ENCODE data around the gene DNAH6. TPM values are rescaled to one million over a fixed set of nuclear protein-coding genes. Genes with fewer than 3 reads are reported as not detected.
"Not testable (repeated sequence)": the region's sequence is repeated elsewhere in the genome, so short reads cannot be mapped to it uniquely, and the experiment has no call there.

DNAH6 gene
- total RNA-seq, 1 donor from 2014 or later: not detected

GRCh38 chr2:84494070-84494469, 22.2 kb upstream of the DNAH6 start:
- Histone ChIP-seq H3K27me3 (no peaks in the 10 kb centered on the region), H3K27ac (no peak overlapping the region), H3K4me3 (no peak overlapping the region), H3K36me3 (no peaks in the 10 kb centered on the region), H3K9me3 (no peaks in the 10 kb centered on the region), H3K4me1 (no peaks in the 10 kb centered on the region)
- no peak for TF ChIP-seq CTCF (IDR thresholded peaks at IDR 0.05)
- DNase-seq (ENCODE audit: low spot score in 2 of 2): no peak
- intact Hi-C loops (cut with DNase I): loop anchor here (2.0 to 10.0 kb wide), 3 partner anchors 141 to 433 kb away; partner anchors contain the start of gene TRABD2A

- Histone ChIP-seq H3K4me3 (no peak overlapping the region), H3K27ac (no peak overlapping the region), H3K4me1 (no peaks in the 10 kb centered on the region), H3K27me3 (no peaks in the 10 kb centered on the region), H3K9me3 (no peaks in the 10 kb centered on the region), H3K36me3 (no peaks in the 10 kb centered on the region)
- DNase-seq (ENCODE audit: low spot score in 2 of 2): no peak
- peak; percentile 39 to 60 (median 47) for TF ChIP-seq CTCF (IDR thresholded peaks at IDR 0.05)
- intact Hi-C loops (cut with DNase I): loop anchor here (2.0 to 10.0 kb wide), 3 partner anchors 139 to 431 kb away; partner anchors contain the start of gene TRABD2A
These were observed 20.7 kb upstream of the DNAH6 start for GRCh38 chr2:84495539-84496146.

- Histone ChIP-seq H3K36me3 (no peaks in the 10 kb centered on the region), H3K4me1 (no peaks in the 10 kb centered on the region), H3K4me3 (no peak overlapping the region), H3K27ac (no peak overlapping the region), H3K27me3 (no peaks in the 10 kb centered on the region), H3K9me3 (no peaks in the 10 kb centered on the region)
- intact Hi-C loops (cut with DNase I): loop anchor here (10.0 kb wide), 1 partner anchor 138 kb away; no protein-coding TSS in a partner anchor
- DNase-seq (ENCODE audit: low spot score in 2 of 2): no peak
- no peak for TF ChIP-seq CTCF (IDR thresholded peaks at IDR 0.05)
These were observed 19.9 kb upstream of the DNAH6 start for GRCh38 chr2:84496386-84496785.

- H3K36me3 ChIP-seq: no peaks in the 10 kb centered on the region
- no peaks in the 10 kb centered on the region for H3K27me3 ChIP-seq
- intact Hi-C loops (cut with DNase I): loop anchor here (10.0 kb wide), 1 partner anchor 138 kb away; no protein-coding TSS in a partner anchor
- H3K4me1 ChIP-seq: no peaks in the 10 kb centered on the region
- H3K9me3 ChIP-seq: no peaks in the 10 kb centered on the region
- DNase-seq (ENCODE audit: low spot score in 2 of 2): no peak
- TF ChIP-seq CTCF (IDR thresholded peaks at IDR 0.05): no peak
- H3K27ac ChIP-seq: no peak overlapping the region
- H3K4me3 ChIP-seq: no peak overlapping the region
These were observed 19.0 kb upstream of the DNAH6 start for GRCh38 chr2:84497285-84497684.

- Histone ChIP-seq H3K27ac (no peak overlapping the region), H3K36me3 (no peaks in the 10 kb centered on the region), H3K4me3 (no peak overlapping the region), H3K27me3 (no peaks in the 10 kb centered on the region), H3K4me1 (no peaks in the 10 kb centered on the region), H3K9me3 (no peaks in the 10 kb centered on the region)
- intact Hi-C loops (cut with DNase I): loop anchor here (10.0 kb wide), 1 partner anchor 137 kb away; no protein-coding TSS in a partner anchor
- no peak for TF ChIP-seq CTCF (IDR thresholded peaks at IDR 0.05)
- DNase-seq (ENCODE audit: low spot score in 2 of 2): no peak
These were observed 18.0 kb upstream of the DNAH6 start for GRCh38 chr2:84498150-84498799.

- H3K4me1 ChIP-seq; DNase-seq (ENCODE audit: low spot score in 2 of 2); H3K27ac ChIP-seq; H3K27me3 ChIP-seq; intact Hi-C loops (cut with DNase I); H3K9me3 ChIP-seq; H3K4me3 ChIP-seq; H3K36me3 ChIP-seq: not testable (repeated sequence)
These were observed 5.3 kb upstream of the DNAH6 start for GRCh38 chr2:84511024-84511423.

Measured in ascending aorta (tissue), 2 donors.